Lower leg skin (tissue), 4 donors: Measurements from ENCODE around the gene PITPNB. TPM values are rescaled to one million over a fixed set of nuclear protein-coding genes. Genes with fewer than 3 reads are reported as not detected.

Experiments used
- DNase-seq, 2 donors: peaks; one replicate each; pipeline ENCODE4 v3.0.0-alpha.2; 2019; ENCODE audit warnings: low spot score in 2 of 2
- H3K4me3 ChIP-seq: fragments of 200-600 bp; sonication (generic); 2 replicates; pipeline ENCODE4 v1.5.1; 2017; ENCODE audit warnings: mild to moderate bottlenecking, low read depth; ENCODE audit not compliant: poor library complexity, severe bottlenecking
- CTCF ChIP-seq, 3 donors: fragments of 450-650 bp; IDR thresholded peaks; one replicate each; pipeline ENCODE4 v1.5.1; 2016; ENCODE audit warnings: antibody characterized with exemption in 3 of 3, mild to moderate bottlenecking in 3 of 3, moderate library complexity in 2 of 3
- POLR2A ChIP-seq, 2 donors: fragments of 450-650 bp; IDR thresholded peaks; one replicate each; pipeline ENCODE4 v1.6.1; 2016 to 2017; ENCODE audit warnings: antibody characterized with exemption in 2 of 2, mild to moderate bottlenecking in 1 of 2, moderate library complexity in 1 of 2
- WGBS, 2 donors: methylation state at CpG; one replicate each; pipeline ENCODE4 v1.1.5; 2018; 5-methylcytosine and 5-hydroxymethylcytosine counted together
- intact Hi-C: fragments of 100-400 bp; cut with DNase I; formaldehyde crosslinking; loops from one replicate; pipeline ENCODE4 v1.15.0; 2023; ENCODE audit warnings: low total_unique reads
- total RNA-seq, 4 donors: library from RNA; depleted of rRNA; stranded (reverse); fragments of >200 nt; gene quantifications; one replicate each; pipeline ENCODE4 v1.1.0, GENCODE V29; 2016

PITPNB gene
- total RNA-seq, 4 donors from 2014 or later: 22.1 to 36.5 (median 29.7) TPM

GRCh38 chr22:27859336-27859735 lies 59.7 kb downstream of the PITPNB start:
- intact Hi-C loops: no loop called here
- DNase-seq: no peak
- no peak overlapping the region for H3K4me3 ChIP-seq
- no peak for TF ChIP-seq POLR2A (IDR thresholded peaks at IDR 0.05)
- TF ChIP-seq CTCF (IDR thresholded peaks at IDR 0.05): no peak
- 62 to 64% methylated on average over 2 of the region's 2 CpGs for WGBS, 2 donors

- no peak for TF ChIP-seq POLR2A (IDR thresholded peaks at IDR 0.05)
- TF ChIP-seq CTCF (IDR thresholded peaks at IDR 0.05): no peak
- DNase-seq: no peak
- no peak overlapping the region for H3K4me3 ChIP-seq
- WGBS, 2 donors: 95 to 100% methylated on average over 1 of the region's 1 CpG
- intact Hi-C loops: no loop called here
Measured at GRCh38 chr22:27858626-27859025, 60.4 kb downstream of the PITPNB start.

GRCh38 chr22:27857443-27857842 lies 61.6 kb downstream of the PITPNB start:
- WGBS, 2 donors: 47 to 62% methylated on average over 6 of the region's 6 CpGs
- H3K4me3 ChIP-seq: no peak overlapping the region
- no peak for DNase-seq
- intact Hi-C loops: no loop called here
- TF ChIP-seq POLR2A (IDR thresholded peaks at IDR 0.05) (no peak), CTCF (IDR thresholded peaks at IDR 0.05) (no peak)

- intact Hi-C loops: no loop called here
- no peak for DNase-seq
- no peak overlapping the region for H3K4me3 ChIP-seq
- 94 to 96% methylated on average over 4 of the region's 4 CpGs for WGBS, 2 donors
- TF ChIP-seq CTCF (IDR thresholded peaks at IDR 0.05): no peak
- no peak for TF ChIP-seq POLR2A (IDR thresholded peaks at IDR 0.05)
Measured at GRCh38 chr22:27856386-27856785, 62.7 kb downstream of the PITPNB start.

- intact Hi-C loops: no loop called here
- TF ChIP-seq CTCF (IDR thresholded peaks at IDR 0.05) (no peak), POLR2A (IDR thresholded peaks at IDR 0.05) (no peak)
- H3K4me3 ChIP-seq: no peak overlapping the region
- no peak for DNase-seq
- WGBS, 2 donors: 59 to 70% methylated on average over 6 of the region's 6 CpGs
Measured at GRCh38 chr22:27853424-27853823, 65.6 kb downstream of the PITPNB start.

- no peak for DNase-seq
- WGBS, 2 donors: 74 to 81% methylated on average over 7 of the region's 7 CpGs
- intact Hi-C loops: no loop called here
Measured at GRCh38 chr22:27851974-27852746, 66.9 kb downstream of the PITPNB start.

More at GRCh38 chr22:27851974-27852746, 66.9 kb downstream of the PITPNB start:
- TF ChIP-seq CTCF (IDR thresholded peaks at IDR 0.05): no peak
- TF ChIP-seq POLR2A (IDR thresholded peaks at IDR 0.05): no peak
- H3K4me3 ChIP-seq: no peak overlapping the region
